K562 (cell line): ENCODE measurements around the gene GJA4. TPM values are rescaled to one million over a fixed set of nuclear protein-coding genes. Genes with fewer than 3 reads are reported as not detected.
A peak's percentile ranks its signal among the peaks of the same experiment; 100 is the strongest.

ENCODE experiments used
- ATAC-seq: fragments of 200-7000 bp; cut with Tn5 transposase; 3 replicates; pipeline ENCODE4 v1.9.1; 2020; ENCODE audit warnings: moderate library complexity
- BruUV-seq: library from RNA; stranded (reverse); fragments of 400-500 nt; replicated peaks from 2 replicates; lab custom pipeline; 2021; lab: Mats Ljungman, UMichigan
- CTCF ChIA-PET: fragments of 300-600 bp; formaldehyde crosslinking; extraction: SDS; loops from one replicate; lab custom pipeline; 2021; ENCODE audit warnings: low intra/inter-chr PET ratio; lab: Yijun Ruan, JAX
- POLR2A ChIA-PET: fragments of 300-600, 350-650 bp; sonication (Branson Sonifier 250); formaldehyde crosslinking; extraction: SDS; loops from one replicate; lab custom pipeline; 2021; ENCODE audit warnings: antibody characterized with exemption, inconsistent platforms; lab: Yijun Ruan, JAX
- DNase-seq, 4 experiments: peaks; one replicate each; pipeline versions ENCODE4 v3.0.0 to v3.0.0-alpha.2; 2011 to 2018; ENCODE audit warnings: low spot score in 3 of 4, mixed read lengths in 3 of 4; ENCODE audit errors: extremely low read depth in 1 of 4
- FAIRE-seq: peaks from 2 replicates; lab custom pipeline; 2011; peaks lifted over from hg19 to GRCh38; lab: Jason Lieb, UNC
- H2AFZ ChIP-seq: 2 replicates; pipeline ENCODE4 v1.6.0; 2011; ENCODE audit warnings: low read depth, low read length, control low read depth, inconsistent platforms
- H3K27ac ChIP-seq: fragments of 200-600 bp; 3 replicates; pipeline ENCODE4 v1.8.0; 2011; ENCODE audit warnings: low read depth, mild to moderate bottlenecking, control low read depth, inconsistent platforms, low read length, moderate library complexity, mixed read lengths; ENCODE audit errors: extremely low read depth
- H3K27me3 ChIP-seq, 2 experiments: fragments of 300-600 bp in 1 of 2; 2 replicates in 1 of 2; 3 replicates in 1 of 2; pipeline versions ENCODE4 v1.6.0 to v1.8.0; 2011; ENCODE audit warnings: inconsistent platforms in 2 of 2, low read length in 2 of 2, mild to moderate bottlenecking in 1 of 2, mixed read lengths in 1 of 2, moderate library complexity in 1 of 2; ENCODE audit not compliant: control insufficient read depth in 2 of 2, insufficient read depth in 2 of 2
- H3K36me3 ChIP-seq: fragments of 300-600 bp; 3 replicates; pipeline ENCODE4 v1.8.0; 2011; ENCODE audit warnings: mild to moderate bottlenecking, low read length, inconsistent platforms; ENCODE audit not compliant: control insufficient read depth, insufficient read depth
- H3K4me1 ChIP-seq, 2 experiments: fragments of 200-600 bp in 1 of 2; replicated peaks in 1 of 2; 2 replicates in 1 of 2; 3 replicates in 1 of 2; pipeline versions ENCODE4 v1.5.1 to v1.8.0; 2011; ENCODE audit warnings: inconsistent platforms in 2 of 2, low read length in 2 of 2, mild to moderate bottlenecking in 1 of 2, mixed read lengths in 1 of 2, moderate library complexity in 1 of 2; ENCODE audit not compliant: control insufficient read depth in 2 of 2, insufficient read depth in 2 of 2
- H3K4me2 ChIP-seq: 2 replicates; pipeline ENCODE4 v1.6.1; 2011; ENCODE audit warnings: low read length, control low read depth, inconsistent platforms, mixed read lengths; ENCODE audit not compliant: insufficient read depth
- H3K4me3 ChIP-seq: fragments of 200-600 bp; sonication (generic), shearing (Covaris generic); 2 replicates; pipeline ENCODE4 v1.5.1; 2016; ENCODE audit warnings: control low read depth, inconsistent platforms
- H3K79me2 ChIP-seq: fragments of 200-600 bp; 3 replicates; pipeline ENCODE4 v1.8.0; 2011; ENCODE audit warnings: low read length, inconsistent platforms; ENCODE audit not compliant: control insufficient read depth, insufficient read depth
- H3K9ac ChIP-seq, 2 experiments: 2 replicates each; pipeline versions ENCODE4 v1.6.0 to v1.6.1; 2011; ENCODE audit warnings: low read depth in 2 of 2, low read length in 2 of 2, control low read depth in 1 of 2, inconsistent platforms in 1 of 2, mild to moderate bottlenecking in 1 of 2, mixed read lengths in 1 of 2; ENCODE audit not compliant: insufficient read depth in 1 of 2
- H3K9me1 ChIP-seq: one replicate; pipeline ENCODE4 v1.6.0; 2011; ENCODE audit warnings: inconsistent platforms, mild to moderate bottlenecking, low read length, moderate library complexity; ENCODE audit not compliant: control insufficient read depth, insufficient read depth
- H3K9me3 ChIP-seq: replicated peaks from 2 replicates; pipeline ENCODE4 v1.5.1; 2011; ENCODE audit warnings: low read depth, low read length, inconsistent platforms; ENCODE audit not compliant: control insufficient read depth, insufficient read depth
- H4K20me1 ChIP-seq: replicated peaks from 2 replicates; pipeline ENCODE4 v1.6.1; 2011; ENCODE audit warnings: low read length, inconsistent platforms, mixed read lengths; ENCODE audit not compliant: control insufficient read depth, insufficient read depth
- BMI1 ChIP-seq: fragments of 150-350 bp; IDR thresholded peaks from 2 replicates; pipeline ENCODE4 v1.6.1; 2014; ENCODE audit warnings: low read length
- KDM2B ChIP-seq: fragments of 250-450 bp; sonication (Bioruptor Pico); IDR thresholded peaks from 2 replicates; pipeline ENCODE4 v1.8.0; 2021; ENCODE audit warnings: mild to moderate bottlenecking, moderate library complexity
- TAL1 ChIP-seq: fragments of 450-650 bp; IDR thresholded peaks from 2 replicates; pipeline ENCODE4 v1.6.1; 2016; ENCODE audit warnings: mild to moderate bottlenecking
- U2AF2 ChIP-seq: fragments of 200-400 bp; formaldehyde crosslinking; optimal IDR thresholded peaks from 2 replicates; pipeline ENCODE3; 2017; ENCODE audit warnings: low read depth, mild to moderate bottlenecking, low read length
- ZNF766 ChIP-seq: fragments of 200-800 bp; sonication (Bioruptor generic); conservative IDR thresholded peaks from 2 replicates; pipeline ENCODE4 v1.6.1; 2016; ENCODE audit warnings: missing genetic modification characterization, missing compliant biosample characterization
- WGBS: fragments of 100-300 bp; shearing (Covaris generic); methylation state at CpG from one replicate; pipeline ENCODE4 v1.1.6; 2016; ENCODE audit warnings: low coverage, mixed read lengths; ENCODE audit not compliant: insufficient coverage; ENCODE audit errors: missing lambda C conversion rate; 5-methylcytosine and 5-hydroxymethylcytosine counted together
- in situ Hi-C: fragments of 300-500 bp; cut with MboI; formaldehyde crosslinking; loops from 4 replicates; pipeline ENCODE4 v1.15.0; 2018; ENCODE audit warnings: inconsistent platforms, mixed read lengths
- intact Hi-C: fragments of 100-400 bp; cut with micrococcal nuclease; formaldehyde crosslinking; loops from 2 replicates; pipeline ENCODE4 v1.14.2; 2022
- polyA plus RNA-seq, 8 experiments: library from polyadenylated mRNA; depleted of rRNA in 4 of 8; stranded (reverse) in 5 of 8; unstranded in 3 of 8; fragments of >200 nt; fragmentation: Nextera tagmentation in 2 of 8; fragmentation: Illumina TruSeq in 1 of 8; extraction: Ambion mirVana in 2 of 8; extraction: Trizol in 1 of 8; gene quantifications; 2 replicates each; pipeline versions ENCODE4 v1.2.1 to v1.2.3, GENCODE V29; 2011 to 2014; ENCODE audit warnings: inconsistent platforms in 1 of 8, missing spikeins in 1 of 8
- total RNA-seq, 7 experiments: library from RNA; depleted of rRNA in 6 of 7; stranded (reverse); fragments of >200 nt in 6 of 7; fragmentation: Illumina TruSeq in 2 of 7; extraction: Trizol in 2 of 7; gene quantifications; 2 replicates each; pipeline versions ENCODE4 v1.2.1 to v1.2.3, GENCODE V29; 2011 to 2021; ENCODE audit warnings: low replicate concordance in 1 of 7
- TF ChIP-seq, protein P1 (sequence below): fragments of 450-650 bp; formaldehyde crosslinking; IDR thresholded peaks from 2 replicates; pipeline ENCODE4 v1.4.0; 2020; ENCODE audit warnings: mild to moderate bottlenecking, mixed read lengths

GJA4 gene
- total and polyA plus RNA-seq, 9 of the 15 experiments (the other 6 are each of a cell fraction or from before 2014, with no cell fraction given) = 0.16 to 0.24 TPM; not detected in 7

DNA sequence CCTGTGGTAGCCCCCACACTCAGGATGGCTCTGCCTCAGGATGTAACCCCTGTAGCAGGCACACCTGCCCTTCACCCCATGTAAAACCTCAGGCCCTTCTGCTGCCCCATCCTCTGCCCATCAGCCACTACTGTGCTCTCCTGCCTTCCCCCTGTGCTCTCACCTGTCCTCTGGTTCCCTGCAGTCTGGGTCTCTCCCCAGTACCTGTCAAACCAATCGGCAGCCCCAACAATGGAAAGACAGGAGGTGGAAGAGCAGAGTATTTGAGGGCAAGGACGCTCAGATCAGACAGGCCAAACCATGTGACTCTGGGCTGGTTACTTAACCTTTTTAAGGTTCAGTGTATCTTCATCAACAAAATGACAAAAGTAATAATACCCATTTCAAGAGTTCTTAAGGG lies 35.8 kb downstream of the GJA4 start:
- WGBS = 4% methylated on average over 2 of the region's 2 CpGs
- no peak for FAIRE-seq
- POLR2A ChIA-PET = no interaction called here

DNA sequence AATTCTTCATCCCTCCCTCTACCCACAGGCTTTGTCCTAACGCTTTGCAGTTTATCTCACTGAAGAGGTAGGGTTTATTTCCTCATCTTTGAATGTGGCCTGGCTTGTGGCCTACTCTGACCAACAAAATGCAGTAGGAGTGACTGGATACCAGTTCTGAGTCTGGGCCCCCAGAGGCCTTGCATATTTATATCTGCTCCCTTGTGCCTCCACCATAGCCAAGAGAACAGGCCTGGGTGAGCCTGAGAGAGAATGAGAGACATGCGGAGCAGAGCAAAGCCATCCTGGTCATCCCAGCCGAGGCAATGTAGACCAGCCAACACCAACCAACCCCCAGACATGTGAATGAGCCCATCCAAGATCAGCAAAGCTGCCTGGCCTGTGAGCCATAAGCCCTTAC lies 36.5 kb downstream of the GJA4 start:
- Histone ChIP-seq H3K27me3 (peaks cover 0 to 13% of the 10 kb centered on the region in 2 experiments; a peak in 4 of 5 replicates), H3K36me3 (no peaks in the 10 kb centered on the region), H4K20me1 (no peaks in the 10 kb centered on the region), H3K79me2 (no peaks in the 10 kb centered on the region)
- no peak for FAIRE-seq
- CTCF ChIA-PET = no interaction called here
- TF ChIP-seq ZNF766 (CRISPR knock-in tag) (peak; percentile 62; the same call in 1 of the 2 replicates), U2AF2 (no peak), BMI1 (no peak), KDM2B (no peak)
- TF ChIP-seq, all 486 proteins: peak for 1
- Histone ChIP-seq H3K9me1 (no peaks in the 10 kb centered on the region), H3K4me1 (peaks cover 0 to 7% of the 10 kb centered on the region in 2 experiments; a peak in 2 of 5 replicates), H2AFZ (no peak overlapping the region), H3K4me2 (no peak overlapping the region), H3K27ac (no peak overlapping the region), H3K9me3 (no peaks in the 10 kb centered on the region), H3K4me3 (no peak overlapping the region), H3K9ac (no peak overlapping the region; a peak in 1 of 4 replicates)
- peak in 1 of 4 experiments; percentile 4 for DNase-seq
- WGBS = 28% methylated on average over 3 of the region's 3 CpGs
- ATAC-seq = no peak
- BruUV-seq = no TSS peak
- intact Hi-C loops = no loop called here
- in situ Hi-C loops = no loop called here
- POLR2A ChIA-PET = no interaction called here

More for the DNA sequence above, 35.8 kb downstream of the GJA4 start:
- in situ Hi-C loops = no loop called here
- Histone ChIP-seq H3K4me2 (no peak overlapping the region), H3K9me3 (no peaks in the 10 kb centered on the region), H3K9me1 (no peaks in the 10 kb centered on the region), H3K9ac (no peak overlapping the region), H2AFZ (no peak overlapping the region), H3K27me3 (peaks cover 0 to 13% of the 10 kb centered on the region in 2 experiments; a peak in 4 of 5 replicates), H3K79me2 (no peaks in the 10 kb centered on the region), H4K20me1 (no peaks in the 10 kb centered on the region), H3K36me3 (no peaks in the 10 kb centered on the region), H3K4me1 (peaks cover 0 to 7% of the 10 kb centered on the region in 2 experiments; a peak in 2 of 5 replicates), H3K27ac (no peak overlapping the region), H3K4me3 (no peak overlapping the region)
- TF ChIP-seq, protein P1, sequence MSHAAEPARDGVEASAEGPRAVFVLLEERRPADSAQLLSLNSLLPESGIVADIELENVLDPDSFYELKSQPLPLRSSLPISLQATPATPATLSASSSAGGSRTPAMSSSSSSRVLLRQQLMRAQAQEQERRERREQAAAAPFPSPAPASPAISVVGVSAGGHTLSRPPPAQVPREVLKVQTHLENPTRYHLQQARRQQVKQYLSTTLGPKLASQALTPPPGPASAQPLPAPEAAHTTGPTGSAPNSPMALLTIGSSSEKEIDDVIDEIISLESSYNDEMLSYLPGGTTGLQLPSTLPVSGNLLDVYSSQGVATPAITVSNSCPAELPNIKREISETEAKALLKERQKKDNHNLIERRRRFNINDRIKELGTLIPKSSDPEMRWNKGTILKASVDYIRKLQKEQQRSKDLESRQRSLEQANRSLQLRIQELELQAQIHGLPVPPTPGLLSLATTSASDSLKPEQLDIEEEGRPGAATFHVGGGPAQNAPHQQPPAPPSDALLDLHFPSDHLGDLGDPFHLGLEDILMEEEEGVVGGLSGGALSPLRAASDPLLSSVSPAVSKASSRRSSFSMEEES (CRISPR knock-in tag) = no peak
- no peak for TF ChIP-seq TAL1
- CTCF ChIA-PET = no interaction called here
- DNase-seq (peak in 1 of 4 experiments; percentile 7), ATAC-seq (no peak)
- no TSS peak for BruUV-seq
- intact Hi-C loops = no loop called here
